HG02840 (cell line): ENCODE data around the gene THSD7A.

Source experiments
- ATAC-seq: cut with Tn5 transposase; IDR thresholded peaks from one replicate; pipeline ENCODE4 v1.9.1; 2021; ENCODE audit warnings: mild to moderate bottlenecking, moderate library complexity, moderate number of reproducible peaks; ENCODE audit not compliant: unreplicated experiment, low FRiP score

THSD7A gene

GRCh38 chr7:11648101-11648500 is 183.9 kb downstream of the THSD7A start:
- no peak for ATAC-seq

DNA sequence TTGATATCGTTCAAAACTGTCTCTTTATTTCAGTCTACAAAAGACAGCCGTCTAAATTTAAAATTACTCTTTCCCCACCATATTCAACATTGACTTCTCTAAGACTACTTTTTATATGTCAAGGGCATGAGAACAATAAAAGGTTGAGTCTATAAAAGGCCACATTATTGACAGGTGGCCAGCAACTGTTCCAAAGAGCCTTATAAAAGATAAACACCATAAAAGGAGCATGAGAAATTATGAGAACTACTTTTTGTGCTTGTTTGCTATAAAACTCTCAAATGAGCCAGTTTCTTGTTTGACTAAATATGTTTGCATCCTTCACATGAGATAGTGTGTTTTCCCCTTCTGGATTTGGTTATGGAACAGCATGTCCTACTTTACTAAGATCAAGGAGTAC is 189.2 kb downstream of the THSD7A start:
- no peak for ATAC-seq

- no peak for ATAC-seq
Observed at GRCh38 chr7:11642276-11642675, 189.7 kb downstream of the THSD7A start.

DNA sequence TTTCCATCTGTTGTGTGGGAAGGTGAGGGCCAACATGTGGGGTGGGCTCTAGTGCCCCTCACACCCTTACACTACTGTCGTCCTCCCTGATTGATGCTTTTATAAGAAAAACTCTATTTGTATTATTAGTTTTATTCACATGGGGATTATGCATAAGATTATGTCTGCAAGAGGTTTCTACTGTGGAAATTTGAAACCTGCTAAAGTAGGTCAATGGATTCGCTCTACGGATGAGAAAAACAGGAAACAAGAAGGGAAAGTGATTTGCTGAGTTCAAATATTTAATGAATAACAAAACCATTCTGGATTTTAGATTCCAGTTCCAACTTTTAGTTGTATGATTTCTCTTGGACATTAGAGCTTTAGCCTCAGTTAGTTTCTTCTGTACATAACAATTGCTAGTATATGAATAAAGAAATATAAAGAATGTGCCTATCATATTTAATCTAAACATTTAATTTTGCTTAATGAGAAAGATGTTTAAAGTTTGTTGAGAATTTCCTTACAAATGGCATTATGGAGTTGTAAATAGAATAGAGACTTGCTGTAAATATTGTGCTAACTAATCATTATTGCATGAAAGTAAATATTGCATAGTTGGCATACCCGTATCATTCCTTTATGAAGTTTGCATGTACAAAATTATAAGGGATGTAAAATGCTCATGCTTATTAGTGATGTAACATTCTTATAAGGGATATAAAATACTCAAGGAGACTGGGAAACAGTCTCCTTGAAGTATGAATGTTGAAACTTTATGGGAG is 193.8 kb downstream of the THSD7A start:
- no peak for ATAC-seq

- ATAC-seq = no peak
Observed at GRCh38 chr7:11636274-11636673, 195.7 kb downstream of the THSD7A start.

GRCh38 chr7:11633310-11633709 is 198.7 kb downstream of the THSD7A start:
- no peak for ATAC-seq

DNA sequence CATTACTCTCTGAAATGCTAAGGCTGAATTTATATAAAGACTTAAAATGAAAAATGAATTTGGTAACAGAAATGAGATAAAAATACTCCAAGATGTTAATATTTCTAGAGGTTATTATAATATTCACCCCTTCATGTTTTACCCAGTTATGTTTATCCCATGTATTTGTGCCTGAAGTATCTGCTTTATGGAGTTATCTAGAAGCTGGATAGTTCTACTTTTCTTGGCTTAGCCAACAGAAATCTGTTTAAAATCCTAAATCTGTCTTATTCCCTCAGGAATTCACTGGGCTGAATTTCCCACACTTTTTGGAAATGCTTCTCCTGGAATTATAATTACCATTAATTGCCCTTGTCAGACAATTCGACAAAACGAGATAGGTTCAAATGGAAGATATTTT is 201.6 kb downstream of the THSD7A start:
- ATAC-seq = no peak

- no peak for ATAC-seq
Observed at GRCh38 chr7:11625669-11626068, 206.3 kb downstream of the THSD7A start.

DNA sequence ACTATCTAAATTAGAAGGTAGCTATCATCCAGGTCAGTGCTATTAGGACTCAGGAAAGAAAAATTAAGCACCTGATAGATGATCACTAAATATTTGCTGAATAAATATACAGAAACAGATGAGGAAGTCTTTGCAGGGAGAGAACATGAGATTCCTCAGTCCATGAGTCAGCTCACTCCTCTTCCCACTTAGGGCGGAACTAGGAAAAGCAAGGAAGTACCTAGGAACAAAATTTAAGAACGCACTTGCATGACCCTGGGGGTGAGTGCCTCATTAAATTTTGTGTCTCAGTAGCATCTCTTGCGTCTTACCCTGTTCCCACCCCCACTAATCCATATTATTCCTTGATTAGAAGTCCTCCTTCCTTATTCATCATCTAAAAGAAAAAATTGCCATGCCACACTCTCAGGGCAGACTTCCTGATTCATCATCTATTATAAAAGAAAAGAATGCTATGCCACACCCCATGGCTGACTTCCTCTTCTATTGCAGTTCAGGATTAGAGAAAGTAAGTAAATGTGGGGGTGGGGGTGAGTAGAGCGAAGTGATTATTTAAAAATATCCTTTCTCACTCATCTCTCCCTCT is 208.8 kb downstream of the THSD7A start:
- no peak for ATAC-seq

DNA sequence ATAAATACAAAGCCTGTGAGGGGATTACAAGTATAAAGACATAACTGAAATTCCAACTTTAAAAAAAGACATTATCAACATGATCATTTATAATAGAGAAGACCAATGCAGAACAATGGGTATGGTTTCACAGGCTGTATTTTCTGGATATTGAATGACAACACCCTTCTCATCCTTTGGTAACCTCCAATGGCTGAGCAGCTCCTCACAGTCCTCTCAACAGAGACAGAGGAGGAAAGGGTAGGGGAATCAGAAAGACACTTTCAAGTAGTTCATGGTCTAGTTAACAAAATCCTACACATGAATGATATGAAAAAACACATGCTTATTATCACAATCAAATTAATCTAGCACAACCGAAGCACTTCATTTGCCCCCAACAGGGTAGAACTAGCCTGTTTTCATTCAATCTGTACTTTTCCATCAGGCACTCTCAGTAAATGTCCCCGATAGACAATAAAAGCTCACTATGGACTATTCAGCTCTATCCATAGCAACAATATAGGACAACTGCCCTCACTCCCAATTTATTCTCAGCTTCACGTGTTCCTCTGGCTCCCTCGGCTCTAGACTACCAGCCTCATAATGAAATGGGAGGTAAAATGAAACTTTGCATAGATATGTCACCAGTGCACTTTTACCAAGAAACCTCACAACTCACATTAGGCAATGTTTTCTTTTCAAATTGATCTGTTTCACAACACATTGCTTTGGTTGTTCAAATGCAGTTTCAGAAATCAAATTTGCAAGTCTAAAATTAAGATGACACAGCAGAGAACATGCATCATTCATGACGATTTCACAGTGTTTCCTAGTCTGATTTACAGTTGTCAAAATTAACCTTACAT is 211.4 kb downstream of the THSD7A start:
- ATAC-seq = no peak

GRCh38 chr7:11616466-11616865 is 215.5 kb downstream of the THSD7A start:
- ATAC-seq = no peak

GRCh38 chr7:11615174-11615573 is 216.8 kb downstream of the THSD7A start:
- ATAC-seq = no peak

- peak; percentile 82 for ATAC-seq
Observed at GRCh38 chr7:11613292-11613930, 218.6 kb downstream of the THSD7A start.

- ATAC-seq = no peak
Observed at GRCh38 chr7:11612737-11613136, 219.3 kb downstream of the THSD7A start.

GRCh38 chr7:11609096-11609670 is 222.8 kb downstream of the THSD7A start:
- no peak for ATAC-seq

GRCh38 chr7:11607686-11608085 is 224.3 kb downstream of the THSD7A start:
- no peak for ATAC-seq

DNA sequence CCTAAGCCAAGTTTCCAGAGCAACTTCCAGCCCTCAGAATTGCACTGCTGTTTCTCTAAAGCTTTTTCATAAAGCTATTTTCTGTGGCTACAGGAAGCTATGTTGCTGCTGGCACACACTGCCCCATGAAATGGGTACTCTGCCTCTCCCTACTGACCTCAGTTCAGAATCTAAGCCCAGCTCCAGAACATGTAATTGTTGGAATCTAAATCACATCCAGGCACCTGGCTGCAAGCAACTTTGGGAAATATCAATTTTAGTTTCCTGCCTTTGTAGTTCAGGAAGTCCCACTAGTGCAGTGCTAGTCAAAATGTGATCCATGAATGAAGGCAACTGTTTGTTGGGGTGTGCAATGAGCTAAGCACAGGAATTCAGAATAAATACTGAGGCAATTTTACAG is 226.2 kb downstream of the THSD7A start:
- no peak for ATAC-seq

DNA sequence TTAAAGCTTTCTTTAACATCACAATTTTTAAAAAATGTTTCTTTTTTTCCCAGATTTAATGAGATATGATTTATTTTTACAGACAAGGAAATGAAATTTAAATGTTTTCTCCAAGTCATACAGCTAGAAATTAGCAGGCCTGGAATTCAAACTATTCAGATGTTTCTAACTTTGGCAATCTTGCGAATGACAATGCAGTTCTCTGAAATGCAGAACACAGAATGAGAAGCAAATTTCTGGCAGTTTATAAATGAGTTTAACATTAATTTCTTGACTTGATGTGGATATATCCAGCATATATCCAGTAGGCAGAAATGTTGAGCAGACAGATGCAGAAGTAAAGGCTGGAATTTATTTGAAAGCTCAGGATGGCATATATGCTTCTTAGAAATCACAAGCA is 227.5 kb downstream of the THSD7A start:
- no peak for ATAC-seq

DNA sequence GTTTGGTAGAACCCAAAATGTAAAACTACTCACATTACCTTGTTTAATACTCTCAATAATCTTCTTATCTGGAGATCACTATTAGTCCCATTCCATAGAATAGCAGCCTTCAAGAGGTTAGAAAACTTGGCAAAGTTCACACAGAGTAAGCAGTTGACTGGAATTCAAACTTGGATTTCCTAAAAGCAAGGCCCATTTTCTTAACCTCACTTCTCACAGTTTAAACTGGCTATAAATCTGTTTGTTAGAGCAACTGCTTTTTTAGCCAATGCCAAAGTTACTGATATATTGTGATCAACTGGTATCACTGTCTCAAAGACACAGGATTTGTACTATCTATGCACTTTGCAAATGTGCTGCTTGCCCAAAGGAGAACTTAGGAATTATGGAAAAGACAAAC is 230.2 kb downstream of the THSD7A start:
- ATAC-seq = no peak

- ATAC-seq = no peak
Observed at GRCh38 chr7:11593322-11593721, 238.7 kb downstream of the THSD7A start.

DNA sequence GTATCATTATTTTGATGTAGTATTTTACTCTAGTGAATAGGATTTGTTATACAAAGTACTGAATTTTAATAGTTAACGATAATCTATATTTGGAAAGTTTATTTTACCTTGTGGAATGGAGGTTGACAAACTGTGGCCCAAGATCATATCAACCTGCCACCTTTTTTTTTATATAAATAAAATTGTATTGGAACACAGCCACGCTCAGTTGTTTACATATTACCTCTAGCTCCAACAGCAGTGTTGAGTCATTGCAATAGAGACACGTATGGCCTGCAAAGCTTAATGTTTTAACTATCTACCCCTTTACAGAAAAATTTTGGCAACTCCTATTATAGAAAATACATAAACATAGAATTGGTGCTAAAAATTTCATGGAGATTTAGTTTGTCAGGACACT is 239.3 kb downstream of the THSD7A start:
- no peak for ATAC-seq
